GM21529 (cell line): ENCODE results near the gene ADAM33.

ENCODE experiments used
- ATAC-seq: cut with Tn5 transposase; IDR thresholded peaks from one replicate; pipeline ENCODE4 v1.9.1; 2021; ENCODE audit not compliant: unreplicated experiment

The ADAM33 gene

GRCh38 chr20:3707508-3707899 is 25.7 kb upstream of the ADAM33 start:
- ATAC-seq, result no peak

GRCh38 chr20:3706774-3707507 is 25.1 kb upstream of the ADAM33 start:
- no peak for ATAC-seq

GRCh38 chr20:3705970-3706739 is 24.3 kb upstream of the ADAM33 start:
- ATAC-seq, result no peak

- ATAC-seq, result no peak
Observed at GRCh38 chr20:3705491-3705969, 23.7 kb upstream of the ADAM33 start.

GRCh38 chr20:3704087-3704486 is 22.3 kb upstream of the ADAM33 start:
- no peak for ATAC-seq

- ATAC-seq, result no peak
Observed at GRCh38 chr20:3702611-3703391, 21.0 kb upstream of the ADAM33 start.

- ATAC-seq, result no peak
Observed at GRCh38 chr20:3701061-3701998, 19.5 kb upstream of the ADAM33 start.

GRCh38 chr20:3699037-3699436 is 17.2 kb upstream of the ADAM33 start:
- ATAC-seq, result no peak

GRCh38 chr20:3698591-3699001 is 16.8 kb upstream of the ADAM33 start:
- ATAC-seq, result no peak

- no peak for ATAC-seq
Observed at GRCh38 chr20:3697588-3698305, 15.9 kb upstream of the ADAM33 start.

- ATAC-seq, result no peak
Observed at GRCh38 chr20:3696745-3697587, 15.2 kb upstream of the ADAM33 start.

- no peak for ATAC-seq
Observed at GRCh38 chr20:3696200-3696599, 14.4 kb upstream of the ADAM33 start.

GRCh38 chr20:3694864-3695263 is 13.1 kb upstream of the ADAM33 start:
- ATAC-seq, result no peak

GRCh38 chr20:3693376-3693775 is 11.6 kb upstream of the ADAM33 start:
- no peak for ATAC-seq

- no peak for ATAC-seq
Observed at GRCh38 chr20:3692706-3693294, 11.0 kb upstream of the ADAM33 start.

- no peak for ATAC-seq
Observed at GRCh38 chr20:3691897-3692296, 10.1 kb upstream of the ADAM33 start.

GRCh38 chr20:3691306-3691705 is 9.5 kb upstream of the ADAM33 start:
- no peak for ATAC-seq

- no peak for ATAC-seq
Observed at GRCh38 chr20:3690413-3690812, 8.6 kb upstream of the ADAM33 start.

- ATAC-seq, result no peak
Observed at GRCh38 chr20:3689978-3690377, 8.2 kb upstream of the ADAM33 start.
